Stimulated activated CD4-positive, alpha-beta T cell treated with anti-CD3 and anti-CD28 coated beads, Interleukin-15, amount 100 ng/mL, for 1 hour (primary cell): Measurements from ENCODE around the gene NIT1.

Source experiments
- DNase-seq, 2 donors: peaks; one replicate each; pipeline ENCODE4 v3.0.0-alpha.2; 2020; ENCODE audit warnings: low read depth in 1 of 2, low spot score in 1 of 2

NIT1 gene

DNA sequence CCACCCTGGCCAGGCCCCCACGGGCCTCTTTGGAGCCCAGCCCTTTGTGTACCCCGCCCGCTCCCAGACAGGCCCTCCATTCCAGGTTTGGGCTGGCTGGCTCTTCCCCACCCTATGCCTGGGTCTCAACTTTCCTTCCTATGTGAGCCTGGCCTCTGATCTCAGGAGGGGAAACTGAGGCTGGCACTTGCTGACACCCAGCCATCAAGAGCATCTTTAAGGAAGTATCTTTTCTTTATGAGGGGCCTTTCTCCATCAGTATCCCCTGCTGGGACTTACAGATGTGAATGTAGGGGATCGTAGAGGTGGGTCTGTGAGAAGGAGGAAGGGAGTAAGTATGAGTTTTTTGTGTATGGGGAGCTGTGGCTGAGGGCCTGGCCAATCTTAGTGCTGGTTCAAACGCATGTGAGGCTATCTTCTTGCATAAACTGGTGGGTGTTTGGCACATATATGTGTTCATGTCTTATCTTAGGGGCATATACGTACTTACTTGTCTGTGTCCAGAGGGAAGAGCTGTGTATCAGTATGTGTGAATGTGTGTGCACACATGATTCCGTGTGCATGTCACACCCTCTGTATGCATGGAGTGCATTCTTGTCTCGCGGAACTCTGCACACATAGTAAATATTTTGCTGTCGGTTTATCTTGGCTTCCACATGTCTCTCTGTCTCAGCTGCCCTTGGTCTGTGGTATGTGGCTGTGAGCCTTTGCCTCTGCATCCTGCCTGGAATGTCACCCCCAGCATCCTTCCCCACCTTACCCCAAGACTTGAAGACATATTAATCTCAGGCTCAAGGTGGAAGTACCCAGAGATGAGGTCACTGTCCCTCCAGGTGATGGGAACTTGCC lies 33.9 kb upstream of the NIT1 start:
- DNase-seq = no peak

GRCh38 chr1:161084597-161084988 lies 33.3 kb upstream of the NIT1 start:
- no peak for DNase-seq

GRCh38 chr1:161085165-161085564 lies 32.7 kb upstream of the NIT1 start:
- no peak for DNase-seq

- DNase-seq = no peak
These were observed 31.4 kb upstream of the NIT1 start for GRCh38 chr1:161086457-161086856.

DNA sequence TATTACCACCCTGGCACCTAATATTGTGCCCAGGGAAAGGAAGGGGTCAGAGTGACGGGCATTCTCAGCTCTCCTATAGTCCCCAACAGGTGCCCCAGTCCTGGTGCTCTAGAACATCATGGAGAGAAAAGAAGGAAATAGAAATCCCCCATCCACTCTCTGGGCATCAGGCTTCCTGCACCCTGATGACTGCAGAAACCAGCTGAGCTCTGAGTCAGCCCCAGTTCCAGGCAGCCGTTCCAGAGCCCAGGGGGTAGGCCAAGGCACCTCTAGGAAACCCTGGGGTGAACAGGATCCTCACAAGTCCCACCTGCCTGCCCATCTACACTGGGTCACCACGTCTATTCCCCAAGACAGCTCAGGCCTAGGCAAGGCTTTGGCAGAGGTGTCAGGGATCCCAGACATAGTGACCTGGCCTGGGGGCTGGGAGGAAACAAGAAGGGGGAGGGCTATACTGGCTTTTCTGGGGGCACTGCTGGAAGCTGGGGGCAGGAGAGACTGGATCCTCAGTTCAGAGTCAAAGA lies 29.3 kb upstream of the NIT1 start:
- DNase-seq = no peak

DNA sequence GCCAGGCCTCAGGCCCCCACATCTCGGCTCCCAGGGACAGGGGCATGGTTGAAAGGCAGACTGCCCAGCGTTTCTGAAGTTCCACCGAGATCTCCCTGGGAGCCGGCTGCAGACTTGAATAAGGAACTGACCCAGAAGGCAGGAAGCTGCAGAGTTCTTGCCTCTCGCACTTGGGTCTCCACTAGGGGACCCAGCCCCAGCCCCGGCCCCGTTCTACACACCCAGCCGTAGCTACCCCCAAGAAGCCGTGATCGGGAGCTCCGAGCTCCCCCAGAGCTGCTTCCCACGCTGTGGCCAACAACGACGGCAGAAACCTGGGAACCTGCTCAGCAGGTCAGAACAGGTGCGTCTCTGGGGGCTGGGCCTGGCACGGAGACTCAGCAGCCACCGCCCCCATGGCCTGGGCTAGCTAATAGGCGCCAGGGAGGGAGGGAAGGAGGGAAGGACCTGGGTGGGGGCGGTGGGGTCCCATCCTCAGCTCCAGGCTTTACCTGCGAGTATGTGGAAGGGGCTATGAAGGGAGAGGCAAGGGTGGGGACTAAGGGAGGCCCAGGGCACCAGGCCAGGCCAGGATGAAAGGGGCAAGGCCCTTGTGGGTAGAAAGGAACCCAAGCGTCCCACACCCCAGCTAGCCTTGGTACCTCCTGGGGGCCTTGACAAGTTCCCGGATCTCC lies 28.5 kb upstream of the NIT1 start, which contains the start of gene NECTIN4:
Gene NECTIN4, minus strand, starts transcription at position 308 of the 674 bp plus-strand sequence. Its CDS starts 262 bp downstream, at position 46.
- DNase-seq = no peak

- DNase-seq = no peak
These were observed 28.0 kb upstream of the NIT1 start for GRCh38 chr1:161089938-161090337.

- DNase-seq = no peak
These were observed 27.3 kb upstream of the NIT1 start for GRCh38 chr1:161090617-161091016.

- DNase-seq = no peak
These were observed 26.8 kb upstream of the NIT1 start for GRCh38 chr1:161091093-161091492.

- DNase-seq = no peak
These were observed 26.0 kb upstream of the NIT1 start for GRCh38 chr1:161091796-161092507.

GRCh38 chr1:161092621-161093028 lies 25.3 kb upstream of the NIT1 start:
- DNase-seq = peak in 1 of 2 donors; percentile 43

DNA sequence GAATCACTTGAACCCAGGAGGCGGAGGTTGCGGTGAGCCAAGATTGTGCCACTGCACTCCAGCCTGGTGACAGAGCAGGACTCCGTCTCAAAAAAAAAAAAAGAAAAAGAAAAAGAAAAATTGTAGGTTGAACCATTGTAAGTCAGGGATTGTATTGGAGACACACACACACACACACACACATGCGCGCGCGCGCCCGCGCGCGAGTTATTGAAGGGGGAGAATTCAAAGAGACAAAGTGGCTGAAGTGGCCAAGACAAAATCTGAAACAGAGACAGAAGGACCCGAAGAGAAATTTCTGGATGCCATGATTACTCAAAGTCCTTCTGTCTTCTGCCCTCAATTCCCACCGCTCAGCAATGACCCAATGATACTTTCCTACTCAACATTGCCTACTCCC lies 23.4 kb upstream of the NIT1 start:
- no peak for DNase-seq

- no peak for DNase-seq
These were observed 22.7 kb upstream of the NIT1 start for GRCh38 chr1:161095230-161095629.

DNA sequence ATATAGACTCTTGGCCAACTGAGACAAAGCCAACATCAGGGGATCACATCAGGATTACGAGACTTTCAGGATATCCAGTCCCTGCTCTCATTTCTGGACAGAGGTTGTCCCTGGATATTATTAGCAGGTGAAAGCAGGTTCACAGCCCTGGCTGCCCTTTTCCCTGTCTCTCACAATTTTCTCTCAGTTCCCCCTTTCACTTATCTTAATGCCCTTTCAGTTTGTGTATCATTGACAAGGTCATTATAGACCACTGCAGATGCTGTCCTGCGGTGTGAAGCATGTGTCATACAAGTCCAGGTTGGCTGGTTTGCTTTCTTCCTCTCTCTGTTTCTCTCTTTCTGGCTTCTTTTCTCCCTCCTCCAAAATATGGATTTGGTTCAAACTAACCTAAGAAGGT lies 21.9 kb upstream of the NIT1 start:
- no peak for DNase-seq

- DNase-seq = no peak
These were observed 21.4 kb upstream of the NIT1 start for GRCh38 chr1:161096530-161096929.

GRCh38 chr1:161098210-161099068 lies 19.5 kb upstream of the NIT1 start, which contains the start of gene KLHDC9:
KLHDC9 (plus strand) TSS chr1:161098361; CDS start chr1:161098536, 175 bp downstream.
- peak; percentile 36 for DNase-seq

GRCh38 chr1:161099090-161099802 lies 18.7 kb upstream of the NIT1 start:
- no peak for DNase-seq

DNA sequence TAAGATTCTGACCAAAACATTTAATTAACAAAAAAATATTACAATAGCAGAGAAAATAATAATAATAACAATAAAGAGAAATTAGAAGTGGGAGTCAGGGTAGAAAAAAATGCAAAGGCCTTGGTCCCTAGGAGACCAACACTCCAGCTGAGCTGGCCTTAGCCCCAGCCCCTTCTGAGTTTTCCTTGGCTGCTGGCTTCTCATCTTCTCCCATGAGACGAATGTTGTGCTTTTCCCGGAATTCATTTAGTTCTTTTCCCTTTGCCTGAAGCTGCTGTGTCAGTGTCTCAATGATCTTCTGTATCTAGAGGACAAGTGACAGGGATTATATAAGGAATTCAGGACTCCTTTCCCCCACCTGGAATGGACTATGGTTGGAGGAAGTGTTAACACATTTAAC lies 17.3 kb upstream of the NIT1 start:
- DNase-seq = no peak

- DNase-seq = no peak
These were observed 11.5 kb upstream of the NIT1 start for GRCh38 chr1:161106431-161106830.

DNA sequence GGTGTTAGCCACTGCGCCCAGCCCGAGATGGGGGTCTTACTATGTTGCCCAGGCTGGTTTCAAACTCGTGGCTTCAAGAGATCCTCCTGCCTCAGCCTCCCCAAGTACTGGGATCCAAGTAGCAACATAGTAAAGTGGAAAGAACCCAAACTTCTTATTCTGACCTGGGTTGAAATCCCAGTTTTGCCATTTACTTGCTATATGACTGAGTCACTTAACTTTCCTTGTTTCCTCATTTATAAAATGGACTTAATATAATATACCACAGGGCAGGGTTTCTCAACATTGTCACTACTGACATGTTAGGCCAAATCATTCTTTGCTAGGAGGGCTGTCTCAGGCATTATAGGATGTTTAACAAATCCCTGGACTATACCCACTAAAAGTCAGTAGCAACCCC lies 6.8 kb upstream of the NIT1 start:
- no peak for DNase-seq
